ENCODE results near the gene WDR7. TPM values are rescaled to one million over a fixed set of nuclear protein-coding genes. Genes with fewer than 3 reads are reported as not detected.

The WDR7 gene
- total and polyA plus RNA-seq, 2 of the 4 experiments (the other 2 are of a cell fraction): 3.7 to 23.3 TPM

DNA sequence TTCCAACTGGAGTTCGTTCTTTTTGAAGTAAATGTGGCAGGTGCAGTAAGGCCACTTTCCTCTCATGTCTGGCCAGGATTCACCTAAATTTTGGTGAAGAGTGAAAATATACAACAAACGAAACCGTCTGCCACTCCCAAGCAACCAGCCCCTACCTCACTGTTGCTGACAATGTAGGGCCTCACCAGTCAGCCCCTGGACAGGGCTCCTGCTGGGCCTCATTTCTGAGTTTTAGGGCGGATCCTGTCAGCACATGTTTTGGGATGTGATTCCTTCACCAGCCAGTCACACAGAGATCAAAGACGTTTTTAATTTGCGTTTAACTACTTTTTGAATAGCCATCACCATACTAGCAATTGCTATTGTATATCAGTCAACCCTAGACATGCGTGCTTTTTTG is 185.0 kb downstream of the WDR7 start:
- no peaks in the 10 kb centered on the region for H3K27me3 ChIP-seq (ENCODE audit: control insufficient read depth, insufficient read depth, low read length)
- WGBS, 2 experiments (ENCODE audit: extremely low coverage in 2 of 2, insufficient read length in 1 of 2): no CpG with 5 or more reads among the region's 7 CpGs
- no peak overlapping the region for H3K27ac ChIP-seq (ENCODE audit: insufficient read depth, low read length)
- H3K9ac ChIP-seq (ENCODE audit: low read depth, low read length): no peak overlapping the region
- dilution Hi-C loops (cut with HindIII; ENCODE audit: low sequenced_read_pairs, unreplicated experiment) (no loop called here), intact Hi-C loops (cut with micrococcal nuclease) (no loop called here), in situ Hi-C loops (cut with MboI; ENCODE audit: low sequenced_read_pairs) (no loop called here)
- H3K36me3 ChIP-seq (ENCODE audit: control insufficient read depth, insufficient read depth, low read length): 0 out of 2 replicates have a peak, but pooled peaks cover 2% of the 10 kb centered on the region
- peaks cover 0 to 4% of the 10 kb centered on the region in 2 experiments; a peak in 1 of 4 replicates for H3K79me1 ChIP-seq (ENCODE audit: low read depth in 1 of 2, low read length in 2 of 2)
- no peak overlapping the region for H3K18ac ChIP-seq (ENCODE audit: low read depth, low read length)
- no peak overlapping the region for H4K91ac ChIP-seq (ENCODE audit: insufficient read depth, low read depth, low read length)
- H2AK9ac ChIP-seq (replicated peaks; ENCODE audit: low read depth, low read length, poor library complexity): no peak overlapping the region
- no peak overlapping the region for H3K23ac ChIP-seq (ENCODE audit: low read depth, low read length)
- no peak overlapping the region for H4K5ac ChIP-seq (ENCODE audit: low read depth, low read length)
- H3K4me2 ChIP-seq (ENCODE audit: low read depth, low read length): no peak overlapping the region
- no peak overlapping the region for H3K4me3 ChIP-seq (ENCODE audit: insufficient read depth, low read depth, low read length)
- no peaks in the 10 kb centered on the region for H3K9me1 ChIP-seq (ENCODE audit: insufficient read depth, low read length)
- no peaks in the 10 kb centered on the region for H3K9me3 ChIP-seq (ENCODE audit: control insufficient read depth, insufficient read depth, low read length)
- ATAC-seq (ENCODE audit: low read depth) (no peak), DNase-seq (no peak)
- POLR2A ChIA-PET (ENCODE audit: unreplicated experiment): no interaction called here
- H3K56ac ChIP-seq (ENCODE audit: extremely low read depth, insufficient read depth, low read length): no peak overlapping the region
- H2AK5ac ChIP-seq (ENCODE audit: low read depth, low read length): no peak overlapping the region
- H3K4ac ChIP-seq (ENCODE audit: low read depth, low read length): no peak overlapping the region
- no peaks in the 10 kb centered on the region for H4K20me1 ChIP-seq (ENCODE audit: insufficient read depth, low read length)
- TF ChIP-seq BHLHE40 (IDR thresholded peaks at IDR 0.05; ENCODE audit: low read depth, low read length) (no peak), RFX5 (IDR thresholded peaks at IDR 0.05; ENCODE audit: low read depth, low read length) (no peak), SMC3 (IDR thresholded peaks at IDR 0.05; ENCODE audit: low read depth, low read length) (no peak), RAD21 (IDR thresholded peaks at IDR 0.05; ENCODE audit: low read length) (no peak), POLR2A (IDR thresholded peaks at IDR 0.05; ENCODE audit: low read depth, low read length) (no peak), CEBPB (IDR thresholded peaks at IDR 0.05; ENCODE audit: low read depth, low read length) (no peak), MAZ (IDR thresholded peaks at IDR 0.05; ENCODE audit: borderline replicate concordance, low read depth, low read length) (no peak), RCOR1 (IDR thresholded peaks at IDR 0.05; ENCODE audit: insufficient replicate concordance, low read length) (no peak), FOS (IDR thresholded peaks at IDR 0.05; ENCODE audit: low read depth, low read length) (no peak), NFE2L2 (IDR thresholded peaks at IDR 0.05; ENCODE audit: low read depth, low read length) (no peak), MXI1 (IDR thresholded peaks at IDR 0.05; ENCODE audit: borderline replicate concordance, low read depth, low read length) (no peak), MAFK (IDR thresholded peaks at IDR 0.05; ENCODE audit: low read depth, low read length) (no peak), CHD1 (IDR thresholded peaks at IDR 0.05; ENCODE audit: low read depth, low read length) (no peak)
- TF ChIP-seq, protein P1, sequence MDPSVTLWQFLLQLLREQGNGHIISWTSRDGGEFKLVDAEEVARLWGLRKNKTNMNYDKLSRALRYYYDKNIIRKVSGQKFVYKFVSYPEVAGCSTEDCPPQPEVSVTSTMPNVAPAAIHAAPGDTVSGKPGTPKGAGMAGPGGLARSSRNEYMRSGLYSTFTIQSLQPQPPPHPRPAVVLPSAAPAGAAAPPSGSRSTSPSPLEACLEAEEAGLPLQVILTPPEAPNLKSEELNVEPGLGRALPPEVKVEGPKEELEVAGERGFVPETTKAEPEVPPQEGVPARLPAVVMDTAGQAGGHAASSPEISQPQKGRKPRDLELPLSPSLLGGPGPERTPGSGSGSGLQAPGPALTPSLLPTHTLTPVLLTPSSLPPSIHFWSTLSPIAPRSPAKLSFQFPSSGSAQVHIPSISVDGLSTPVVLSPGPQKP (IDR thresholded peaks at IDR 0.05; ENCODE audit: borderline replicate concordance, low read depth, low read length): no peak
- TF ChIP-seq, protein P2, sequence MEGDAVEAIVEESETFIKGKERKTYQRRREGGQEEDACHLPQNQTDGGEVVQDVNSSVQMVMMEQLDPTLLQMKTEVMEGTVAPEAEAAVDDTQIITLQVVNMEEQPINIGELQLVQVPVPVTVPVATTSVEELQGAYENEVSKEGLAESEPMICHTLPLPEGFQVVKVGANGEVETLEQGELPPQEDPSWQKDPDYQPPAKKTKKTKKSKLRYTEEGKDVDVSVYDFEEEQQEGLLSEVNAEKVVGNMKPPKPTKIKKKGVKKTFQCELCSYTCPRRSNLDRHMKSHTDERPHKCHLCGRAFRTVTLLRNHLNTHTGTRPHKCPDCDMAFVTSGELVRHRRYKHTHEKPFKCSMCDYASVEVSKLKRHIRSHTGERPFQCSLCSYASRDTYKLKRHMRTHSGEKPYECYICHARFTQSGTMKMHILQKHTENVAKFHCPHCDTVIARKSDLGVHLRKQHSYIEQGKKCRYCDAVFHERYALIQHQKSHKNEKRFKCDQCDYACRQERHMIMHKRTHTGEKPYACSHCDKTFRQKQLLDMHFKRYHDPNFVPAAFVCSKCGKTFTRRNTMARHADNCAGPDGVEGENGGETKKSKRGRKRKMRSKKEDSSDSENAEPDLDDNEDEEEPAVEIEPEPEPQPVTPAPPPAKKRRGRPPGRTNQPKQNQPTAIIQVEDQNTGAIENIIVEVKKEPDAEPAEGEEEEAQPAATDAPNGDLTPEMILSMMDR (conservative IDR thresholded peaks at IDR 0.05; ENCODE audit: low read depth, low read length): no peak
- TF ChIP-seq, protein P3, sequence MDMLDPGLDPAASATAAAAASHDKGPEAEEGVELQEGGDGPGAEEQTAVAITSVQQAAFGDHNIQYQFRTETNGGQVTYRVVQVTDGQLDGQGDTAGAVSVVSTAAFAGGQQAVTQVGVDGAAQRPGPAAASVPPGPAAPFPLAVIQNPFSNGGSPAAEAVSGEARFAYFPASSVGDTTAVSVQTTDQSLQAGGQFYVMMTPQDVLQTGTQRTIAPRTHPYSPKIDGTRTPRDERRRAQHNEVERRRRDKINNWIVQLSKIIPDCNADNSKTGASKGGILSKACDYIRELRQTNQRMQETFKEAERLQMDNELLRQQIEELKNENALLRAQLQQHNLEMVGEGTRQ (IDR thresholded peaks at IDR 0.05; ENCODE audit: low read depth, low read length): no peak
- no peak overlapping the region for H2BK20ac ChIP-seq (ENCODE audit: low read depth, low read length)
- CTCF ChIA-PET: interaction anchor here (1.2 kb wide), 1 partner anchor 10 kb away, joined by 3 read pairs; no protein-coding TSS in a partner anchor
- H2BK5ac ChIP-seq (ENCODE audit: low read depth, low read length, poor library complexity, severe bottlenecking): no peak overlapping the region
- no peak overlapping the region for H4K8ac ChIP-seq (ENCODE audit: low read depth in 2 of 2, low read length in 2 of 2)
- H2AFZ ChIP-seq (replicated peaks; ENCODE audit: low read length, poor library complexity): no peak overlapping the region
- BruUV-seq (replicated peaks): no TSS peak
- H2BK120ac ChIP-seq (ENCODE audit: low read depth, low read length): 0 out of 2 replicates have a peak overlapping the region, but pooled peaks have one; percentile 19
- H3K14ac ChIP-seq (replicated peaks; ENCODE audit: low read depth, low read length): no peak overlapping the region
- H2BK15ac ChIP-seq (ENCODE audit: low read depth, low read length): no peak overlapping the region
- H3K4me1 ChIP-seq (ENCODE audit: control insufficient read depth, insufficient read depth, low read length): peaks cover 5% of the 10 kb centered on the region
